Heart right ventricle (tissue), 16 donors: ENCODE results near the gene HBA2. TPM values are rescaled to one million over a fixed set of nuclear protein-coding genes. Genes with fewer than 3 reads are reported as not detected.

ENCODE experiments used
- ATAC-seq, 8 donors: fragments of 200-7000 bp; cut with Tn5 transposase; one replicate each; pipeline ENCODE4 v1.9.1; 2020; ENCODE audit warnings: mild to moderate bottlenecking in 8 of 8, moderate library complexity in 8 of 8, moderate number of reproducible peaks in 1 of 8
- DNase-seq, 2 donors: peaks; one replicate each; pipeline ENCODE4 v3.0.0-alpha.2; 2020
- H3K27ac ChIP-seq, 10 donors: fragments of 200-600 bp; sonication (generic) in 2 of 10; one replicate each; pipeline versions ENCODE4 v1.5.0 to v1.8.0; 2020 to 2022; ENCODE audit warnings: mild to moderate bottlenecking in 3 of 10
- H3K27me3 ChIP-seq, 7 donors: fragments of 200-600 bp; one replicate each; pipeline ENCODE4 v1.8.0; 2021 to 2022; ENCODE audit warnings: mild to moderate bottlenecking in 2 of 7
- H3K36me3 ChIP-seq, 9 donors: fragments of 200-600 bp; sonication (generic) in 1 of 9; one replicate each; pipeline versions ENCODE4 v1.5.0 to v1.8.0; 2020 to 2022; ENCODE audit warnings: mild to moderate bottlenecking in 2 of 9
- H3K4me1 ChIP-seq, 9 donors: fragments of 200-600 bp; sonication (generic) in 1 of 9; one replicate each; pipeline versions ENCODE4 v1.5.0 to v1.8.0; 2020 to 2022; ENCODE audit warnings: mild to moderate bottlenecking in 4 of 9
- H3K4me3 ChIP-seq, 10 donors: fragments of 200-600 bp; sonication (generic) in 2 of 10; one replicate each; pipeline versions ENCODE4 v1.5.0 to v1.8.0; 2020 to 2022; ENCODE audit warnings: mild to moderate bottlenecking in 7 of 10, moderate library complexity in 2 of 10
- H3K9me3 ChIP-seq, 11 donors: fragments of 200-600 bp in 10 of 11; sonication (generic) in 2 of 11; one replicate each; pipeline versions ENCODE4 v1.5.0 to v1.8.0; 2013 to 2022; ENCODE audit warnings: mild to moderate bottlenecking in 2 of 11, control low read depth in 1 of 11, moderate library complexity in 1 of 11
- WGBS, 2 donors: extraction: QIAGEN DNeasy Blood & Tissue Kit; methylation state at CpG; one replicate each; pipeline ENCODE4 v1.1.7; 2013; ENCODE audit warnings: inconsistent platforms in 1 of 2; 5-methylcytosine and 5-hydroxymethylcytosine counted together
- intact Hi-C, 10 donors: fragments of 100-400 bp; cut with DNase I; formaldehyde crosslinking; loops; one replicate each; pipeline versions ENCODE4 v1.11.1 to v1.14.2; 2022
- polyA plus RNA-seq, 2 donors: library from polyadenylated mRNA; stranded (reverse); fragments of 200-250 nt; gene quantifications; one replicate each; pipeline ENCODE4 v1.2.3, GENCODE V29; 2013
- total RNA-seq, 10 donors: library from RNA; stranded (reverse); fragmentation: NEBNext Ultra II Directional in 3 of 10; extraction: Animal tissue kit (Norgen Biotek cat#: 25700) in 3 of 10; gene quantifications; one replicate each; pipeline versions ENCODE4 v1.2.1 to v1.2.4, GENCODE V29; 2021 to 2023
- TF ChIP-seq, protein P1 (sequence below), 9 donors: fragments of 200-600 bp; sonication (generic) in 2 of 9; IDR thresholded peaks; one replicate each; pipeline versions ENCODE4 v1.5.0 to v1.8.0; 2021 to 2022; ENCODE audit warnings: antibody characterized with exemption in 9 of 9, mild to moderate bottlenecking in 5 of 9, moderate library complexity in 1 of 9
- donor health status: Arrhythmogenic right ventricular cardiomyopathy.
- donor health status: ischemic (EF 13 %, LVEDD 7.1; RV severe dilation, severe dysfunction).
- donor health status: healthy with polysubstance abuse.
- donor health status: DM: no; HTN: yes; CAD: no.
- donor health status: DM: no; HTN: no; CAD: no.
- donor health status: ischemic (EF 25% LVEDD 6.9; RV normal size, moderate dysfunction).
- donor health status: ischemic (EF 25% LVEDD 5.7; RV mildly dilated, moderate dysfunction).
- donor health status: healthy.
- donor health status: DM: yes; HTN: yes; CAD: no.
- donor health status: Ischemic cardiomyopathy.
- donor health status: ischemic (EF 35%, LVEDD 5.7; RV mildly dilated, moderate dysfunction).
- donor health status: nonischemic (EF 11% LVEDD 7.7; RV severe dilation, severe dysfunction).
- donor health status: DM: yes; HTN: yes; CAD: no.
- donor health status: PGD.
- donor health status: ischemic (EF 29% LVEDD 5.4; RV normal size, mild dysfunction).
- donor health status: nonischemic (EF 23%, LVEDD 6.1; RV moderate dilation, normal function).

Gene HBA2
- total and polyA plus RNA-seq, 12 donors = 2.9 to 1,146 (median 98.0) TPM

DNA sequence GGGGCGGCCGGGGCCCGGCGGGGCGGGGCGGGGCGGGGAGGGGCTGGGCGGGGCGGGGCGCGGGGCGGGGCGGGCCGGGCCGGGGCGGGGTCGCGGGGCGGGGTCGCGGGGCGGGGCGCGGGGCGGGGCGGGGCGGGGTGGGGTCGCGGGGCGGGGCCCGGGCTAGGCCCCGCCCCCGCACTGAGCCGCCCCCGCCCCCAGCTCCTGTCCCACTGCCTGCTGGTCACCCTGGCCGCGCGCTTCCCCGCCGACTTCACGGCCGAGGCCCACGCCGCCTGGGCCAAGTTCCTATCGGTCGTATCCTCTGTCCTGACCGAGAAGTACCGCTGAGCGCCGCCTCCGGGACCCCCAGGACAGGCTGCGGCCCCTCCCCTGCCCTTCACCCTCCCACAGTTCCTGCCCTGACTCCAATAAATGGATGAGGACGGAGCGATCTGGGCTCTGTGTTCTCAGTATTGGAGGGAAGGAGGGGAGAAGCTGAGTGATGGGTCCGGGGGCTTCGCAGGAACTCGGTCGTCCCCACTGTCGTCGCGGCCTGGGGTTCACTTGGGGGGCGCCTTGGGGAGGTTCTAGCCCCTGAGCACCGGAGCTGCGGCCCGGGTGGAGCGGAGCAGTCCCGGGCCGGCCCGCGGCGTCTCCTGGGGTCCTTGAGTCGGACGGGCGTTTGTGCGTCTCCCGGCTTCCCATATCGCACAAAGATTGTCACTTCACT lies 7.7 kb upstream of the HBA2 start:
- intact Hi-C loops = no loop called here
- H3K4me3 ChIP-seq = peak overlapping the region in 7 of 10 donors; percentile 3 to 28 (median 24)
- H3K27ac ChIP-seq = no peak overlapping the region
- DNase-seq (no peak), ATAC-seq (peak in 2 of 8 donors; percentile 17 to 32)
- no peaks in the 10 kb centered on the region for H3K9me3 ChIP-seq
- no peaks in the 10 kb centered on the region for H3K36me3 ChIP-seq
- TF ChIP-seq, protein P1, sequence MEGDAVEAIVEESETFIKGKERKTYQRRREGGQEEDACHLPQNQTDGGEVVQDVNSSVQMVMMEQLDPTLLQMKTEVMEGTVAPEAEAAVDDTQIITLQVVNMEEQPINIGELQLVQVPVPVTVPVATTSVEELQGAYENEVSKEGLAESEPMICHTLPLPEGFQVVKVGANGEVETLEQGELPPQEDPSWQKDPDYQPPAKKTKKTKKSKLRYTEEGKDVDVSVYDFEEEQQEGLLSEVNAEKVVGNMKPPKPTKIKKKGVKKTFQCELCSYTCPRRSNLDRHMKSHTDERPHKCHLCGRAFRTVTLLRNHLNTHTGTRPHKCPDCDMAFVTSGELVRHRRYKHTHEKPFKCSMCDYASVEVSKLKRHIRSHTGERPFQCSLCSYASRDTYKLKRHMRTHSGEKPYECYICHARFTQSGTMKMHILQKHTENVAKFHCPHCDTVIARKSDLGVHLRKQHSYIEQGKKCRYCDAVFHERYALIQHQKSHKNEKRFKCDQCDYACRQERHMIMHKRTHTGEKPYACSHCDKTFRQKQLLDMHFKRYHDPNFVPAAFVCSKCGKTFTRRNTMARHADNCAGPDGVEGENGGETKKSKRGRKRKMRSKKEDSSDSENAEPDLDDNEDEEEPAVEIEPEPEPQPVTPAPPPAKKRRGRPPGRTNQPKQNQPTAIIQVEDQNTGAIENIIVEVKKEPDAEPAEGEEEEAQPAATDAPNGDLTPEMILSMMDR (IDR thresholded peaks at IDR 0.05) = no peak
- 1 to 2% methylated on average over 46 to 47 of the region's 77 CpGs for WGBS, 2 donors
- H3K27me3 ChIP-seq = peaks cover 37 to 70% (median 63%) of the 10 kb centered on the region in 7 donors
- H3K4me1 ChIP-seq = peaks cover 0 to 20% (median 18%) of the 10 kb centered on the region in 9 donors

DNA sequence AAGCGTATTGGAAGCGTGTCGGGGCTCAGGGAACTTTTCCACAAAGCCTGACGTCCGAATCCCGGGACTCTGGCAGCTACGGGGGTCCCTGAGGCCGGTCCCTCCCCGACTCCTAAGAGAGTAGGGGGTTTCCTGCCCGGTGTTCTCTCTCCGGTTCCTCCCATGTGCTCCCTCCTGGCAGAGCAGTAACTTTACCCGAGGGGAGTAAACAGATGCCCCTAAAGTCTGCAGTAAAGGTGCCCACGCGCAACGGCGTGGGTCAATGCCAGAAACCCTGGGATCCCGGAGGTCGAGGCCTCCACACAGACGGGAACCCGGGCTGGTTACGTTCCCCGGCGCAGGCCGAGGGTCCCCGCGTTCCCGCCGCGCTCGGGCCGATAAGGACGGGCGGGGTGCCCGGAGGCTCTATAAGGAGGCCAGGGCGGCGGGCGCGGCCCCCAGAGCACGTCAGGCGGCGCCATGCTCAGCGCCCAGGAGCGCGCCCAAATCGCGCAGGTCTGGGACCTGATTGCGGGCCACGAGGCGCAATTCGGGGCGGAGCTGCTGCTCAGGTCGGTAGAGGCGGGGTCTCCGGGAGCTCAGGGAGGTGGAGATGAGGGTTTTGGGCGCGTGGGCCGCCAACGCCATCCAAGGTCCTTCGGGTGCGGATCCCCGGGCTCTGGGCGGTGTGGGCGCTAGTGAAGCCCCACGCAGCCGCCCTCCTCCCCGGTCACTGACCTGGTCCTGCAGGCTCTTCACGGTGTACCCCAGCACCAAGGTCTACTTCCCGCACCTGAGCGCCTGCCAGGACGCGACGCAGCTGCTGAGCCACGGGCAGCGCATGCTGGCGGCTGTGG lies 6.9 kb upstream of the HBA2 start, which contains the start of gene HBM:
HBM (plus strand) TSS at position 440 of the 836 bp plus-strand sequence; CDS start at position 460, 20 bp downstream.
- intact Hi-C loops = no loop called here

DNA sequence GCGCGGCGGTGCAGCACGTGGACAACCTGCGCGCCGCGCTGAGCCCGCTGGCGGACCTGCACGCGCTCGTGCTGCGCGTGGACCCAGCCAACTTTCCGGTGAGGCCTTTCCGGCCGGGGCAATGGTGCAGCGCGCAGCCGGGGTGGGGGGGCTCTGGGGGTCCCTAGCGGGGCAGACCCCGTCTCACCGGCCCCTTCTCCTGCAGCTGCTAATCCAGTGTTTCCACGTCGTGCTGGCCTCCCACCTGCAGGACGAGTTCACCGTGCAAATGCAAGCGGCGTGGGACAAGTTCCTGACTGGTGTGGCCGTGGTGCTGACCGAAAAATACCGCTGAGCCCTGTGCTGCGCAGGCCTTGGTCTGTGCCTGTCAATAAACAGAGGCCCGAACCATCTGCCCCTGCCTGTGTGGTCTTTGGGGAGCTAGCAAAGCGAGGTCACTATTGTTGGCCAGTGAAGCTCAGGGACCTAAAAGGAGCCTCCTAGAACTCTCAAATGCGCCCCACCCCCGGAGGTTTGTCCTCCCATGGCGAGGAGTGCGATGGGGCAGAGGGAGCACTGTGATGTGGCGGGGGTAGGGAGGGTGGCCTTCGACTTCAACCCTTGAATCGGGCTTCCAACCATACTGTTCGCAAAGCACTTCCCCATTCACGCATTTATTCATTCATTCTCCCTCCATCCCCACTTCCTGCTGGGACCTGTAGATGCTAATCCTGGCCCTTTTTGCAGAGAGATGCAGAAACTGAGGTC lies 6.1 kb upstream of the HBA2 start:
- 4 to 5% methylated on average over 45 of the region's 45 CpGs for WGBS, 2 donors
- ATAC-seq = no peak
- Histone ChIP-seq H3K27me3 (peaks cover 37 to 79% (median 70%) of the 10 kb centered on the region in 7 donors), H3K4me1 (peaks cover 0 to 23% (median 18%) of the 10 kb centered on the region in 9 donors), H3K27ac (no peak overlapping the region), H3K4me3 (peak overlapping the region in 2 of 10 donors; percentile 1 to 22), H3K9me3 (no peaks in the 10 kb centered on the region), H3K36me3 (no peaks in the 10 kb centered on the region)
- intact Hi-C loops = no loop called here
- TF ChIP-seq, protein P1 (IDR thresholded peaks at IDR 0.05) = no peak
- no peak for DNase-seq

More for the DNA sequence above, 6.9 kb upstream of the HBA2 start, which contains the start of gene HBM:
- no peak within 1 kb of the TSS for H3K27ac ChIP-seq
- H3K9me3 ChIP-seq = no peaks in the 10 kb centered on the region
- DNase-seq = no peak
- H3K4me1 ChIP-seq = peaks cover 0 to 23% (median 18%) of the 10 kb centered on the region in 9 donors
- peaks cover 37 to 76% (median 70%) of the 10 kb centered on the region in 7 donors for H3K27me3 ChIP-seq
- 2% methylated on average over 73 to 75 of the region's 75 CpGs for WGBS, 2 donors
- H3K4me3 ChIP-seq = peak within 1 kb of the TSS in 7 of 10 donors; percentile 9 to 28 (median 24)
- TF ChIP-seq, protein P1 (IDR thresholded peaks at IDR 0.05) = no peak
- H3K36me3 ChIP-seq = no peaks in the 10 kb centered on the region
- ATAC-seq = no peak
